Amniotic epithelial cell (primary cell): ENCODE results near the gene ELOA2.
"Not testable (repeated sequence)": the region's sequence is repeated elsewhere in the genome, so short reads cannot be mapped to it uniquely, and the experiment has no call there.

Source experiments
- DNase-seq: peaks from one replicate; pipeline ENCODE4 v3.0.0-alpha.2; 2010; ENCODE audit warnings: low read depth

Gene ELOA2

GRCh38 chr18:47020757-47021156, 14.7 kb downstream of the ELOA2 start:
- DNase-seq, result not testable (repeated sequence)

GRCh38 chr18:47019870-47020269, 15.6 kb downstream of the ELOA2 start:
- DNase-seq, result not testable (repeated sequence)
